ENCODE data around the gene MGST3.

GRCh38 chr1:165635823-165636222 is 4.8 kb downstream of the MGST3 start:
- TF ChIP-seq CTCF (IDR thresholded peaks at IDR 0.05) (no peak), EP300 (IDR thresholded peaks at IDR 0.05) (no peak)
